Sigmoid colon (tissue), 4 donors: ENCODE results near the gene IL15.

ENCODE experiments used
- CTCF ChIP-seq, 4 experiments: fragments of 450-650 bp in 3 of 4; fragments of 200-600 bp in 1 of 4; IDR thresholded peaks; one replicate each; pipeline ENCODE4 v1.5.1; 2016 to 2019; ENCODE audit warnings: antibody characterized with exemption in 4 of 4, mild to moderate bottlenecking in 3 of 4, moderate library complexity in 2 of 4
- EP300 ChIP-seq, 4 donors: sonication (generic); formaldehyde crosslinking; IDR thresholded peaks; one replicate each; pipeline ENCODE4 v1.6.1; 2017; ENCODE audit warnings: antibody characterized with exemption in 4 of 4
- POLR2A ChIP-seq, 2 donors: fragments of 450-650 bp; IDR thresholded peaks; one replicate each; pipeline ENCODE4 v1.6.1; 2016; ENCODE audit warnings: antibody characterized with exemption in 2 of 2, mild to moderate bottlenecking in 2 of 2, moderate library complexity in 2 of 2
- POLR2AphosphoS5 ChIP-seq, 4 donors: sonication (generic); formaldehyde crosslinking; IDR thresholded peaks; one replicate each; pipeline ENCODE4 v1.6.1; 2017; ENCODE audit warnings: antibody characterized with exemption in 4 of 4

GRCh38 chr4:141605425-141605856 lies 30.9 kb upstream of the IL15 start:
- no peak for TF ChIP-seq CTCF (IDR thresholded peaks at IDR 0.05)
- TF ChIP-seq POLR2A (IDR thresholded peaks at IDR 0.05): no peak
- TF ChIP-seq POLR2AphosphoS5 (IDR thresholded peaks at IDR 0.05): no peak
- TF ChIP-seq EP300 (IDR thresholded peaks at IDR 0.05): no peak
